A673 (cell line): Measurements from ENCODE around the gene PLXDC2. TPM values are rescaled to one million over a fixed set of nuclear protein-coding genes. Genes with fewer than 3 reads are reported as not detected.

Source experiments
- BruUV-seq: library from RNA; stranded (reverse); fragments of 400-500 nt; replicated peaks from 2 replicates; lab custom pipeline; 2021; lab: Mats Ljungman, UMichigan
- CTCF ChIA-PET: fragments of 300-600 bp; sonication (Branson Sonifier 250); formaldehyde crosslinking; loops from one replicate; lab custom pipeline; 2022; ENCODE audit warnings: antibody characterized with exemption; lab: Charles Lee
- POLR2A ChIA-PET: fragments of 300-600 bp; sonication (Branson Sonifier 250); formaldehyde crosslinking; loops from one replicate; lab custom pipeline; 2022; ENCODE audit warnings: antibody characterized with exemption; ENCODE audit not compliant: low non-redundant PET; lab: Charles Lee
- DNase-seq: peaks from one replicate; pipeline ENCODE4 v3.0.0-alpha.2; 2015; ENCODE audit warnings: low spot score
- H3K27ac ChIP-seq: fragments of 200-600 bp; sonication (generic); 2 replicates; pipeline ENCODE4 v1.5.1; 2016; ENCODE audit warnings: mixed run types, low read depth, mild to moderate bottlenecking, mixed read lengths, antibody characterized with exemption, low read length; ENCODE audit not compliant: poor library complexity, severe bottlenecking
- H3K27me3 ChIP-seq: fragments of 200-600 bp; sonication (generic); replicated peaks from 2 replicates; pipeline ENCODE4 v1.6.1; 2017; ENCODE audit warnings: mixed run types, low read depth, mild to moderate bottlenecking, mixed read lengths, antibody characterized with exemption, low read length; ENCODE audit not compliant: insufficient read depth, poor library complexity
- H3K36me3 ChIP-seq: fragments of 200-600 bp; sonication (generic); 2 replicates; pipeline ENCODE4 v1.6.1; 2016; ENCODE audit warnings: mixed run types, mild to moderate bottlenecking, mixed read lengths, antibody characterized with exemption, low read length; ENCODE audit not compliant: insufficient read depth, poor library complexity, severe bottlenecking
- H3K4me1 ChIP-seq: fragments of 200-600 bp; sonication (generic); 2 replicates; pipeline ENCODE4 v1.6.1; 2017; ENCODE audit warnings: mixed run types, mild to moderate bottlenecking, mixed read lengths, antibody characterized with exemption, low read length; ENCODE audit not compliant: insufficient read depth, poor library complexity, severe bottlenecking
- H3K4me3 ChIP-seq: fragments of 200-600 bp; sonication (generic); 2 replicates; pipeline ENCODE4 v1.5.1; 2016; ENCODE audit warnings: low read depth, mixed run types, mild to moderate bottlenecking, mixed read lengths, low read length; ENCODE audit not compliant: poor library complexity, severe bottlenecking
- H3K9me3 ChIP-seq: fragments of 200-600 bp; sonication (generic); 2 replicates; pipeline ENCODE4 v1.6.1; 2016; ENCODE audit warnings: mixed run types, low read depth, mild to moderate bottlenecking, mixed read lengths, antibody characterized with exemption, low read length; ENCODE audit not compliant: poor library complexity, severe bottlenecking
- EZH2 ChIP-seq: fragments of 200-600 bp; sonication (generic); IDR thresholded peaks from 2 replicates; pipeline ENCODE4 v1.6.1; 2017; ENCODE audit warnings: borderline replicate concordance, low read depth, mild to moderate bottlenecking, mixed read lengths, antibody characterized with exemption, low read length; ENCODE audit not compliant: poor library complexity, severe bottlenecking
- intact Hi-C: fragments of 100-400 bp; cut with micrococcal nuclease; formaldehyde crosslinking; loops from one replicate; pipeline ENCODE4 v1.10.0; 2022; ENCODE audit not compliant: unreplicated experiment
- total RNA-seq: library from RNA; stranded (reverse); gene quantifications from 2 replicates; pipeline ENCODE4 v1.2.3, GENCODE V29; 2021
- TF ChIP-seq, protein P1 (sequence below): fragments of 300-800, 200-600 bp; sonication (generic); conservative IDR thresholded peaks from 2 replicates; pipeline ENCODE4 v1.5.1; 2017; ENCODE audit warnings: low read depth, mild to moderate bottlenecking, antibody characterized with exemption, low read length, moderate library complexity, mixed read lengths

PLXDC2 gene
- total RNA-seq, 1 experiment from 2014 or later = 74.8 TPM

DNA sequence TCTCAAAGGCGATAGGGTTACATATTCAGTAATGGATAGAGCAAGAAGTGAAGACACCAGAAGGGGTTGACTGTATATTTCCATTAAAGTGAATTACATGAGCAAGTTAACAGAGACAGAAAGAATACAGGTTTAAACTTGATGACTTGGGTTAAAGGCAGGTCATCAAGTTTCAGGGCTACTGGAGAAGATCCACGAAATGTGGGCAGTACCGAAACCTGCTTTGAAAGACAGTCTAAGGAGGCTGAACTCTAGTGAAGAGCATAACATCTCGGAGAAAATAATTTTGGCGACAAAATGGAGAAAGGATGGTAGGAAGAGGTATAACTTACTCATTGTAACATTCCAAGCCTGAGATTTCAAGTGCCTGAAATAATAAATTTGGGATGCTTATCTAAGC lies 26.6 kb upstream of the PLXDC2 start:
- intact Hi-C loops = loop anchor here (5.0 kb wide), 3 partner anchors 162 to 377 kb away; no protein-coding TSS in a partner anchor
- Histone ChIP-seq H3K4me3 (no peak overlapping the region), H3K4me1 (peaks cover 23% of the 10 kb centered on the region), H3K36me3 (no peaks in the 10 kb centered on the region), H3K27ac (no peak overlapping the region), H3K9me3 (no peaks in the 10 kb centered on the region), H3K27me3 (no peaks in the 10 kb centered on the region)
- no TSS peak for BruUV-seq
- POLR2A ChIA-PET = no interaction called here
- TF ChIP-seq EZH2 = no peak
- TF ChIP-seq, protein P1, sequence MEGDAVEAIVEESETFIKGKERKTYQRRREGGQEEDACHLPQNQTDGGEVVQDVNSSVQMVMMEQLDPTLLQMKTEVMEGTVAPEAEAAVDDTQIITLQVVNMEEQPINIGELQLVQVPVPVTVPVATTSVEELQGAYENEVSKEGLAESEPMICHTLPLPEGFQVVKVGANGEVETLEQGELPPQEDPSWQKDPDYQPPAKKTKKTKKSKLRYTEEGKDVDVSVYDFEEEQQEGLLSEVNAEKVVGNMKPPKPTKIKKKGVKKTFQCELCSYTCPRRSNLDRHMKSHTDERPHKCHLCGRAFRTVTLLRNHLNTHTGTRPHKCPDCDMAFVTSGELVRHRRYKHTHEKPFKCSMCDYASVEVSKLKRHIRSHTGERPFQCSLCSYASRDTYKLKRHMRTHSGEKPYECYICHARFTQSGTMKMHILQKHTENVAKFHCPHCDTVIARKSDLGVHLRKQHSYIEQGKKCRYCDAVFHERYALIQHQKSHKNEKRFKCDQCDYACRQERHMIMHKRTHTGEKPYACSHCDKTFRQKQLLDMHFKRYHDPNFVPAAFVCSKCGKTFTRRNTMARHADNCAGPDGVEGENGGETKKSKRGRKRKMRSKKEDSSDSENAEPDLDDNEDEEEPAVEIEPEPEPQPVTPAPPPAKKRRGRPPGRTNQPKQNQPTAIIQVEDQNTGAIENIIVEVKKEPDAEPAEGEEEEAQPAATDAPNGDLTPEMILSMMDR = no peak
- CTCF ChIA-PET = no interaction called here
- DNase-seq = no peak

DNA sequence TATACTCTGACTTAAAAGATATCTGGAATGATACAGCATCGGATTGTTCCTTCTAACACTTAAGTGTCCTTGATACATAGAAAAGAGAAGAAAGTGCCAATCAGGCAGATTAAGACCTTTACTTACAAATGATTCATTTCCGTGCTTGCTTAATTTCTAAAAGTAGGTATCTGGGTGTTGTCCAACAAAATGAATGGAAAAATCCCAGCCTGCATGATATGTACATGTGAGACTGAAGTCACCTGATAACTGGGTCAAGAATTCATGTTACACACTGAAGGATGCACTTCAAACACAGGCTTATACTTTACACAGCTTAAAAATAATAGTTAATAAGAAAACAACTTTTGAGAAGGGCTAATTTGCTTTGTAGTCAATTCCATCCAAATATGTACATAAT lies 25.2 kb upstream of the PLXDC2 start:
- intact Hi-C loops = no loop called here
- POLR2A ChIA-PET = no interaction called here
- no peaks in the 10 kb centered on the region for H3K9me3 ChIP-seq
- peak; percentile 61 for DNase-seq
- CTCF ChIA-PET = no interaction called here
- H3K4me3 ChIP-seq = no peak overlapping the region
- no peak overlapping the region for H3K27ac ChIP-seq
- H3K4me1 ChIP-seq = peaks cover 11% of the 10 kb centered on the region
- no peaks in the 10 kb centered on the region for H3K27me3 ChIP-seq
- TF ChIP-seq EZH2 = no peak
- TF ChIP-seq, protein P1 = no peak
- no peaks in the 10 kb centered on the region for H3K36me3 ChIP-seq
- BruUV-seq = no TSS peak

DNA sequence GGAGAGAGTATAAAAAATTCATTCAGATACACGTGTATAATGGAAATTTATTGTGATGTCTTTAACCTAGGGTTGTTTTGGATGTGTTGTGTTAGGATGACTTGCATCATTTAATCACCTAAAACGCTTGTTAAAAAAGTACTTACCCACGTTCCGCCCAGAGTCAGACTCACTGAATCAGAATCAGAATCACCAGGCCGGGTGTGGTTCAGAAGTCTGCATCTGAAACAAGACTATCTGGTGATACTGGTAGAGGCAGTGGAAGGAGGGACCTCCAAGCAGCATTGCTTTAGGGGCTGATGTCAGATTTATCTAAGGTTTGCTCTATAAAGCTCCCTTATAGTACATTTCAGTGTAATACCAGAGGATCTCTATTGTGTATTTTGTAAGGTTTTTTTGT lies 20.5 kb upstream of the PLXDC2 start:
- intact Hi-C loops = no loop called here
- no peaks in the 10 kb centered on the region for H3K36me3 ChIP-seq
- no peak for DNase-seq
- ChIA-PET CTCF (no interaction called here), POLR2A (no interaction called here)
- no TSS peak for BruUV-seq
- H3K4me1 ChIP-seq = peaks cover 6% of the 10 kb centered on the region
- H3K27ac ChIP-seq = no peak overlapping the region
- TF ChIP-seq, protein P1 = no peak
- no peak for TF ChIP-seq EZH2
- no peak overlapping the region for H3K4me3 ChIP-seq
- no peaks in the 10 kb centered on the region for H3K27me3 ChIP-seq
- H3K9me3 ChIP-seq = no peaks in the 10 kb centered on the region
